ENCODE data around the gene ZBTB38. TPM values are rescaled to one million over a fixed set of nuclear protein-coding genes. Genes with fewer than 3 reads are reported as not detected.

ZBTB38 gene
- total and polyA plus RNA-seq, 2 of the 13 experiments (the other 11 are each of a cell fraction or from before 2014, with no cell fraction given) = 26.8 to 51.7 TPM

DNA sequence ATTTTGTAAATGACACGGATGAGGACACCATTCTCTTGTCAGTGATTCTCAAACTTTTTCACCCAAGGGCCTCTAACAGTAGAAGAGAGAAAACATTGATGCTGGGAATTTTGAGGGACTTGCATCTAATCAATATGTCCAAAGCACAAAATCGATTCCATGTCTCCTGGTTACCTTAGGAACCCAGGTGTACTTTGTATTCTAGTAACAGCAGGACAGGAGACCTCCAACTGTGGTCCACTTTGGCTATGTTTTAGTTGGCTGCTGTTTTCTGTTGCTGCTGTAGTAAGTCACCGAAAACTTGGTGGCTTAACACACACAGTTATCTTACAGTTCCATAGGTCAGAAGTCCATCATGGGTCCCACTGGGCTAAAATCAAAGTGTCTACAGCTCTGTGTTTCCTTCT is 24.4 kb upstream of the ZBTB38 start (continued):
- TF ChIP-seq BORCS8-MEF2B (CRISPR knock-in tag; IDR thresholded peaks at IDR 0.05) = no peak
- TF ChIP-seq NCOR1 (IDR thresholded peaks at IDR 0.05; ENCODE audit: borderline replicate concordance, low read length) = peak; percentile 20; the same call in 1 of the 2 replicates
- TF ChIP-seq GPN1 (CRISPR knock-in tag; IDR thresholded peaks at IDR 0.05; ENCODE audit: borderline replicate concordance) = no peak
- TF ChIP-seq, protein P1, sequence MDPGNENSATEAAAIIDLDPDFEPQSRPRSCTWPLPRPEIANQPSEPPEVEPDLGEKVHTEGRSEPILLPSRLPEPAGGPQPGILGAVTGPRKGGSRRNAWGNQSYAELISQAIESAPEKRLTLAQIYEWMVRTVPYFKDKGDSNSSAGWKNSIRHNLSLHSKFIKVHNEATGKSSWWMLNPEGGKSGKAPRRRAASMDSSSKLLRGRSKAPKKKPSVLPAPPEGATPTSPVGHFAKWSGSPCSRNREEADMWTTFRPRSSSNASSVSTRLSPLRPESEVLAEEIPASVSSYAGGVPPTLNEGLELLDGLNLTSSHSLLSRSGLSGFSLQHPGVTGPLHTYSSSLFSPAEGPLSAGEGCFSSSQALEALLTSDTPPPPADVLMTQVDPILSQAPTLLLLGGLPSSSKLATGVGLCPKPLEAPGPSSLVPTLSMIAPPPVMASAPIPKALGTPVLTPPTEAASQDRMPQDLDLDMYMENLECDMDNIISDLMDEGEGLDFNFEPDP (CRISPR knock-in tag; conservative IDR thresholded peaks at IDR 0.05) = no peak
- TF ChIP-seq CBX1 (IDR thresholded peaks at IDR 0.05; ENCODE audit: low read depth) = no peak
- TF ChIP-seq, protein P2, sequence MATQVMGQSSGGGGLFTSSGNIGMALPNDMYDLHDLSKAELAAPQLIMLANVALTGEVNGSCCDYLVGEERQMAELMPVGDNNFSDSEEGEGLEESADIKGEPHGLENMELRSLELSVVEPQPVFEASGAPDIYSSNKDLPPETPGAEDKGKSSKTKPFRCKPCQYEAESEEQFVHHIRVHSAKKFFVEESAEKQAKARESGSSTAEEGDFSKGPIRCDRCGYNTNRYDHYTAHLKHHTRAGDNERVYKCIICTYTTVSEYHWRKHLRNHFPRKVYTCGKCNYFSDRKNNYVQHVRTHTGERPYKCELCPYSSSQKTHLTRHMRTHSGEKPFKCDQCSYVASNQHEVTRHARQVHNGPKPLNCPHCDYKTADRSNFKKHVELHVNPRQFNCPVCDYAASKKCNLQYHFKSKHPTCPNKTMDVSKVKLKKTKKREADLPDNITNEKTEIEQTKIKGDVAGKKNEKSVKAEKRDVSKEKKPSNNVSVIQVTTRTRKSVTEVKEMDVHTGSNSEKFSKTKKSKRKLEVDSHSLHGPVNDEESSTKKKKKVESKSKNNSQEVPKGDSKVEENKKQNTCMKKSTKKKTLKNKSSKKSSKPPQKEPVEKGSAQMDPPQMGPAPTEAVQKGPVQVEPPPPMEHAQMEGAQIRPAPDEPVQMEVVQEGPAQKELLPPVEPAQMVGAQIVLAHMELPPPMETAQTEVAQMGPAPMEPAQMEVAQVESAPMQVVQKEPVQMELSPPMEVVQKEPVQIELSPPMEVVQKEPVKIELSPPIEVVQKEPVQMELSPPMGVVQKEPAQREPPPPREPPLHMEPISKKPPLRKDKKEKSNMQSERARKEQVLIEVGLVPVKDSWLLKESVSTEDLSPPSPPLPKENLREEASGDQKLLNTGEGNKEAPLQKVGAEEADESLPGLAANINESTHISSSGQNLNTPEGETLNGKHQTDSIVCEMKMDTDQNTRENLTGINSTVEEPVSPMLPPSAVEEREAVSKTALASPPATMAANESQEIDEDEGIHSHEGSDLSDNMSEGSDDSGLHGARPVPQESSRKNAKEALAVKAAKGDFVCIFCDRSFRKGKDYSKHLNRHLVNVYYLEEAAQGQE (IDR thresholded peaks at IDR 0.05; ENCODE audit: borderline replicate concordance in 1 of 2, low read depth in 1 of 2, low read length in 2 of 2) = peak in 1 of 2 experiments; percentile 18; a peak in 1 of 4 replicates
- TF ChIP-seq ATF7 (IDR thresholded peaks at IDR 0.05) = no peak
- no peak for TF ChIP-seq ATF7 (CRISPR knock-in tag; IDR thresholded peaks at IDR 0.05)
- TF ChIP-seq CBX5 (CRISPR knock-in tag; IDR thresholded peaks at IDR 0.05; ENCODE audit: borderline replicate concordance) = no peak
- peak; percentile 53 for TF ChIP-seq ZEB1 (IDR thresholded peaks at IDR 0.05; ENCODE audit: insufficient replicate concordance, low read depth)
- no peak for TF ChIP-seq ZFY (CRISPR knock-in tag; IDR thresholded peaks at IDR 0.05)
- TF ChIP-seq ZNF552 (CRISPR knock-in tag; IDR thresholded peaks at IDR 0.05; ENCODE audit: borderline replicate concordance) = no peak
- TF ChIP-seq IKZF1 (IDR thresholded peaks at IDR 0.05) = no peak
- TF ChIP-seq, protein P3, sequence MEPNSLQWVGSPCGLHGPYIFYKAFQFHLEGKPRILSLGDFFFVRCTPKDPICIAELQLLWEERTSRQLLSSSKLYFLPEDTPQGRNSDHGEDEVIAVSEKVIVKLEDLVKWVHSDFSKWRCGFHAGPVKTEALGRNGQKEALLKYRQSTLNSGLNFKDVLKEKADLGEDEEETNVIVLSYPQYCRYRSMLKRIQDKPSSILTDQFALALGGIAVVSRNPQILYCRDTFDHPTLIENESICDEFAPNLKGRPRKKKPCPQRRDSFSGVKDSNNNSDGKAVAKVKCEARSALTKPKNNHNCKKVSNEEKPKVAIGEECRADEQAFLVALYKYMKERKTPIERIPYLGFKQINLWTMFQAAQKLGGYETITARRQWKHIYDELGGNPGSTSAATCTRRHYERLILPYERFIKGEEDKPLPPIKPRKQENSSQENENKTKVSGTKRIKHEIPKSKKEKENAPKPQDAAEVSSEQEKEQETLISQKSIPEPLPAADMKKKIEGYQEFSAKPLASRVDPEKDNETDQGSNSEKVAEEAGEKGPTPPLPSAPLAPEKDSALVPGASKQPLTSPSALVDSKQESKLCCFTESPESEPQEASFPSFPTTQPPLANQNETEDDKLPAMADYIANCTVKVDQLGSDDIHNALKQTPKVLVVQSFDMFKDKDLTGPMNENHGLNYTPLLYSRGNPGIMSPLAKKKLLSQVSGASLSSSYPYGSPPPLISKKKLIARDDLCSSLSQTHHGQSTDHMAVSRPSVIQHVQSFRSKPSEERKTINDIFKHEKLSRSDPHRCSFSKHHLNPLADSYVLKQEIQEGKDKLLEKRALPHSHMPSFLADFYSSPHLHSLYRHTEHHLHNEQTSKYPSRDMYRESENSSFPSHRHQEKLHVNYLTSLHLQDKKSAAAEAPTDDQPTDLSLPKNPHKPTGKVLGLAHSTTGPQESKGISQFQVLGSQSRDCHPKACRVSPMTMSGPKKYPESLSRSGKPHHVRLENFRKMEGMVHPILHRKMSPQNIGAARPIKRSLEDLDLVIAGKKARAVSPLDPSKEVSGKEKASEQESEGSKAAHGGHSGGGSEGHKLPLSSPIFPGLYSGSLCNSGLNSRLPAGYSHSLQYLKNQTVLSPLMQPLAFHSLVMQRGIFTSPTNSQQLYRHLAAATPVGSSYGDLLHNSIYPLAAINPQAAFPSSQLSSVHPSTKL (CRISPR knock-in tag; IDR thresholded peaks at IDR 0.05) = peak; percentile 46
- TF ChIP-seq SPEN (CRISPR knock-in tag; IDR thresholded peaks at IDR 0.05; ENCODE audit: low read depth) = no peak
- TF ChIP-seq HOXA3 (CRISPR knock-in tag; IDR thresholded peaks at IDR 0.05) = peak; percentile 30; the same call in 1 of the 2 replicates
- no peak for TF ChIP-seq ZNF3 (CRISPR knock-in tag; IDR thresholded peaks at IDR 0.05)
- TF ChIP-seq ZBTB3 (CRISPR knock-in tag; IDR thresholded peaks at IDR 0.05; ENCODE audit: borderline replicate concordance, low read depth) = no peak
- TF ChIP-seq ZNF75D (CRISPR knock-in tag; IDR thresholded peaks at IDR 0.05; ENCODE audit: borderline replicate concordance) = no peak
- no peak for TF ChIP-seq MXD4 (CRISPR knock-in tag; IDR thresholded peaks at IDR 0.05)
- no peak for TF ChIP-seq ZNF567 (CRISPR knock-in tag; IDR thresholded peaks at IDR 0.05; ENCODE audit: borderline replicate concordance)
- TF ChIP-seq HNF4A (CRISPR knock-in tag; IDR thresholded peaks at IDR 0.05) = peak; percentile 85
- TF ChIP-seq RARA (CRISPR knock-in tag; IDR thresholded peaks at IDR 0.05) = 0 out of 2 replicates have a peak, but pooled peaks have one; percentile 12
- TF ChIP-seq ZKSCAN1 (IDR thresholded peaks at IDR 0.05; ENCODE audit: low read length) = no peak
- TF ChIP-seq PHF20 (CRISPR knock-in tag; IDR thresholded peaks at IDR 0.05) = no peak

Measured in HepG2 (cell line).